GM19035 (cell line): ENCODE data around the gene DNAJA4.
A peak's percentile ranks its signal among the peaks of the same experiment; 100 is the strongest.

ENCODE experiments used
- ATAC-seq: cut with Tn5 transposase; IDR thresholded peaks from one replicate; pipeline ENCODE4 v1.9.1; 2021; ENCODE audit not compliant: unreplicated experiment

The DNAJA4 gene

GRCh38 chr15:78276064-78276943 lies 11.9 kb downstream of the DNAJA4 start:
- no peak for ATAC-seq

GRCh38 chr15:78280319-78281072 lies 16.1 kb downstream of the DNAJA4 start:
- no peak for ATAC-seq

GRCh38 chr15:78282324-78282723 lies 18.0 kb downstream of the DNAJA4 start:
- no peak for ATAC-seq

GRCh38 chr15:78284758-78285157 lies 20.4 kb downstream of the DNAJA4 start:
- no peak for ATAC-seq

GRCh38 chr15:78290222-78290621 lies 25.9 kb downstream of the DNAJA4 start:
- no peak for ATAC-seq

GRCh38 chr15:78291052-78291451 lies 26.7 kb downstream of the DNAJA4 start:
- ATAC-seq: no peak

- ATAC-seq: no peak
Observed at GRCh38 chr15:78291698-78292097, 27.3 kb downstream of the DNAJA4 start.

- ATAC-seq: no peak
Observed at GRCh38 chr15:78292219-78292618, 27.9 kb downstream of the DNAJA4 start.

GRCh38 chr15:78299101-78299930 lies 35.0 kb downstream of the DNAJA4 start, which contains the start of gene SKIC8:
TSS of gene SKIC8 (minus strand) at chr15:78299609. CDS start at chr15:78295686, 3,923 bp downstream.
- ATAC-seq: peak; percentile 82

- ATAC-seq: no peak
Observed at GRCh38 chr15:78301326-78301725, 37.0 kb downstream of the DNAJA4 start.

- ATAC-seq: no peak
Observed at GRCh38 chr15:78301828-78302227, 37.5 kb downstream of the DNAJA4 start.

- no peak for ATAC-seq
Observed at GRCh38 chr15:78302579-78303312, 38.4 kb downstream of the DNAJA4 start.

GRCh38 chr15:78304216-78305066 lies 40.1 kb downstream of the DNAJA4 start:
- ATAC-seq: no peak

GRCh38 chr15:78306176-78306774 lies 41.9 kb downstream of the DNAJA4 start:
- no peak for ATAC-seq

- ATAC-seq: no peak
Observed at GRCh38 chr15:78307976-78308375, 43.6 kb downstream of the DNAJA4 start.

GRCh38 chr15:78308422-78309032 lies 44.2 kb downstream of the DNAJA4 start:
- no peak for ATAC-seq

- no peak for ATAC-seq
Observed at GRCh38 chr15:78311292-78311691, 46.9 kb downstream of the DNAJA4 start.

GRCh38 chr15:78312536-78312935 lies 48.2 kb downstream of the DNAJA4 start:
- no peak for ATAC-seq

- ATAC-seq: no peak
Observed at GRCh38 chr15:78312957-78313356, 48.6 kb downstream of the DNAJA4 start.
